ENCODE data around the gene TFAP2A. TPM values are rescaled to one million over a fixed set of nuclear protein-coding genes. Genes with fewer than 3 reads are reported as not detected.
A peak's percentile ranks its signal among the peaks of the same experiment; 100 is the strongest.

The TFAP2A gene
- total RNA-seq, 1 experiment from 2014 or later, result 24.3 TPM

DNA sequence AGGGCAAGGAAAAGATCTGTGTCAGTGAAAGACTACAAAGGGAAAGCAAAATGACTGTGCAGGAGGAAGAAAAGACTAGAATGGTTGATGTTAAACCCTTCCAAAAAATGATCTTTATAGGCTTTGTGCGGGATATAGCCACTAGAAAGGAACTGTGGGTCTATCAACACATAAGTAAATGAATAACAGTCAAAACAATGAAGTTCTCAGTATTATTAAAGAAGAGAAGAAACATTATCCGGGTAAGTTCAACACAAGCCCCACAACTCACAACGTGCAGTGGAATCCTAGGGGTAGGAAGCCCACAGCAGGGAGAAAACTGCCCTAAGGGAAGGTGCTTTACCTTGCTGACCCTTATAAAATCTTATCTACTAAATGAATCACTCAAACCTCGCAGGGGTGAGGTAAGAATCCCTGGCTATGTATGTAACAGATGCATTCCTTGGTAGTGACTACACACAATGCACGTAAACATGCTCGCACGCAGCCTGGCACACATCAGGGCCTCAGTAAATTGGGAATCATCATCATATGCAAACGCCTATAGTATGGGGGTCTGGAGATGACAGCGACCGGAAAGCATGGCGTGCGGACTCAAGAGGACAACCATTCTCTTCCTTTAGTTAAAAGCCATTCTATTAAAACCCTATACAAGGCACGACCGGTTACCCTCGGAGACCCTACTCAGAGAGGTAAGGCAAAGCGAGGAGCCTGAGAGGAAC is 11.3 kb downstream of the TFAP2A start:
- Histone ChIP-seq H3K27ac (ENCODE audit: low read depth, low read length) (peak overlapping the region; percentile 72), H3K9me2 (ENCODE audit: insufficient read depth) (no peaks in the 10 kb centered on the region), H3K79me2 (ENCODE audit: insufficient read depth, low read length) (peaks cover 51% of the 10 kb centered on the region), H3K4me2 (ENCODE audit: low read length) (peak overlapping the region; percentile 94), H3K4me3 (replicated peaks in 1 of 2; ENCODE audit: low read depth in 1 of 2, low read length in 2 of 2) (peak overlapping the region; percentile 64 to 74), H3K9ac (ENCODE audit: low read length) (peak overlapping the region; percentile 78), H4K20me1 (ENCODE audit: insufficient read depth) (no peaks in the 10 kb centered on the region), H2AFZ (ENCODE audit: low read depth, low read length, poor library complexity, severe bottlenecking) (no peak overlapping the region), H3K36me3 (ENCODE audit: control insufficient read depth in 1 of 2, insufficient read depth in 2 of 2, low read length in 2 of 2) (peaks cover 7 to 18% of the 10 kb centered on the region in 2 experiments; a peak in 3 of 4 replicates), H3K27me3 (ENCODE audit: insufficient read depth, low read length) (no peaks in the 10 kb centered on the region), H3K9me3 (ENCODE audit: control insufficient read depth in 1 of 2, insufficient read depth in 1 of 2, low read depth in 1 of 2, low read length in 2 of 2) (no peaks in the 10 kb centered on the region), H3K4me1 (ENCODE audit: control insufficient read depth in 1 of 2, insufficient read depth in 2 of 2, low read length in 2 of 2) (peaks cover 8 to 38% of the 10 kb centered on the region in 2 experiments; a peak in 3 of 4 replicates)
- POLR2A ChIA-PET, result interaction anchor here (3.3 kb wide), 1 partner anchor 10 kb away, joined by 22 read pairs; the partner anchor contains the start of gene TFAP2A
- peak; percentile 39 for ATAC-seq
- TF ChIP-seq, protein P1, sequence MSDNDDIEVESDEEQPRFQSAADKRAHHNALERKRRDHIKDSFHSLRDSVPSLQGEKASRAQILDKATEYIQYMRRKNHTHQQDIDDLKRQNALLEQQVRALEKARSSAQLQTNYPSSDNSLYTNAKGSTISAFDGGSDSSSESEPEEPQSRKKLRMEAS (IDR thresholded peaks at IDR 0.05), result 0 out of 2 replicates have a peak, but pooled peaks have one; percentile 19
- peak; percentile 61; the same call in 1 of the 2 replicates for TF ChIP-seq CEBPB (IDR thresholded peaks at IDR 0.05; ENCODE audit: low read depth)
- TF ChIP-seq JUND (IDR thresholded peaks at IDR 0.05), result peak; percentile 51; the same call in 1 of the 2 replicates
- TF ChIP-seq, protein P2, sequence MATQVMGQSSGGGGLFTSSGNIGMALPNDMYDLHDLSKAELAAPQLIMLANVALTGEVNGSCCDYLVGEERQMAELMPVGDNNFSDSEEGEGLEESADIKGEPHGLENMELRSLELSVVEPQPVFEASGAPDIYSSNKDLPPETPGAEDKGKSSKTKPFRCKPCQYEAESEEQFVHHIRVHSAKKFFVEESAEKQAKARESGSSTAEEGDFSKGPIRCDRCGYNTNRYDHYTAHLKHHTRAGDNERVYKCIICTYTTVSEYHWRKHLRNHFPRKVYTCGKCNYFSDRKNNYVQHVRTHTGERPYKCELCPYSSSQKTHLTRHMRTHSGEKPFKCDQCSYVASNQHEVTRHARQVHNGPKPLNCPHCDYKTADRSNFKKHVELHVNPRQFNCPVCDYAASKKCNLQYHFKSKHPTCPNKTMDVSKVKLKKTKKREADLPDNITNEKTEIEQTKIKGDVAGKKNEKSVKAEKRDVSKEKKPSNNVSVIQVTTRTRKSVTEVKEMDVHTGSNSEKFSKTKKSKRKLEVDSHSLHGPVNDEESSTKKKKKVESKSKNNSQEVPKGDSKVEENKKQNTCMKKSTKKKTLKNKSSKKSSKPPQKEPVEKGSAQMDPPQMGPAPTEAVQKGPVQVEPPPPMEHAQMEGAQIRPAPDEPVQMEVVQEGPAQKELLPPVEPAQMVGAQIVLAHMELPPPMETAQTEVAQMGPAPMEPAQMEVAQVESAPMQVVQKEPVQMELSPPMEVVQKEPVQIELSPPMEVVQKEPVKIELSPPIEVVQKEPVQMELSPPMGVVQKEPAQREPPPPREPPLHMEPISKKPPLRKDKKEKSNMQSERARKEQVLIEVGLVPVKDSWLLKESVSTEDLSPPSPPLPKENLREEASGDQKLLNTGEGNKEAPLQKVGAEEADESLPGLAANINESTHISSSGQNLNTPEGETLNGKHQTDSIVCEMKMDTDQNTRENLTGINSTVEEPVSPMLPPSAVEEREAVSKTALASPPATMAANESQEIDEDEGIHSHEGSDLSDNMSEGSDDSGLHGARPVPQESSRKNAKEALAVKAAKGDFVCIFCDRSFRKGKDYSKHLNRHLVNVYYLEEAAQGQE (IDR thresholded peaks at IDR 0.05; ENCODE audit: low read depth), result no peak
- TF ChIP-seq EZH2 (IDR thresholded peaks at IDR 0.05), result no peak
- no peak for TF ChIP-seq POLR2AphosphoS5 (IDR thresholded peaks at IDR 0.05; ENCODE audit: low read depth, low read length)
- TF ChIP-seq SP1 (IDR thresholded peaks at IDR 0.05; ENCODE audit: low read depth), result peak; percentile 17; the same call in 1 of the 2 replicates
- TF ChIP-seq EGR1 (IDR thresholded peaks at IDR 0.05; ENCODE audit: low read depth), result no peak
- TF ChIP-seq ZNF274 (IDR thresholded peaks at IDR 0.05; ENCODE audit: low read depth, low read length), result no peak
- TF ChIP-seq ELF1 (IDR thresholded peaks at IDR 0.05; ENCODE audit: borderline replicate concordance, low read depth), result no peak
- no peak for TF ChIP-seq EZH2phosphoT487 (IDR thresholded peaks at IDR 0.05; ENCODE audit: borderline replicate concordance)
- TF ChIP-seq SIN3A (IDR thresholded peaks at IDR 0.05; ENCODE audit: low read depth), result peak; percentile 33
- TF ChIP-seq, protein P3, sequence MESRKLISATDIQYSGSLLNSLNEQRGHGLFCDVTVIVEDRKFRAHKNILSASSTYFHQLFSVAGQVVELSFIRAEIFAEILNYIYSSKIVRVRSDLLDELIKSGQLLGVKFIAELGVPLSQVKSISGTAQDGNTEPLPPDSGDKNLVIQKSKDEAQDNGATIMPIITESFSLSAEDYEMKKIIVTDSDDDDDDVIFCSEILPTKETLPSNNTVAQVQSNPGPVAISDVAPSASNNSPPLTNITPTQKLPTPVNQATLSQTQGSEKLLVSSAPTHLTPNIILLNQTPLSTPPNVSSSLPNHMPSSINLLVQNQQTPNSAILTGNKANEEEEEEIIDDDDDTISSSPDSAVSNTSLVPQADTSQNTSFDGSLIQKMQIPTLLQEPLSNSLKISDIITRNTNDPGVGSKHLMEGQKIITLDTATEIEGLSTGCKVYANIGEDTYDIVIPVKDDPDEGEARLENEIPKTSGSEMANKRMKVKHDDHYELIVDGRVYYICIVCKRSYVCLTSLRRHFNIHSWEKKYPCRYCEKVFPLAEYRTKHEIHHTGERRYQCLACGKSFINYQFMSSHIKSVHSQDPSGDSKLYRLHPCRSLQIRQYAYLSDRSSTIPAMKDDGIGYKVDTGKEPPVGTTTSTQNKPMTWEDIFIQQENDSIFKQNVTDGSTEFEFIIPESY (IDR thresholded peaks at IDR 0.05; ENCODE audit: extremely low read depth, insufficient replicate concordance, low read length), result no peak
- TF ChIP-seq POLR2A (IDR thresholded peaks at IDR 0.05; ENCODE audit: borderline replicate concordance, extremely low read depth, insufficient read depth, insufficient read length), result no peak
- intact Hi-C loops (cut with micrococcal nuclease), result loop anchor here (5.0 kb wide), 1 partner anchor 146 kb away; no protein-coding TSS in a partner anchor
- DNase-seq (ENCODE audit: low read depth, low spot score), result no peak
- CTCF ChIA-PET, result interaction anchor here (1.1 to 1.5 kb wide), 4 partner anchors 10 to 866 kb away, joined by 3 to 7 read pairs (median 5); partner anchors contain the start of gene TFAP2A
- RAD21 ChIA-PET (ENCODE audit: low non-redundant PET in 1 of 2, low total read pairs in 2 of 2, uncharacterized antibody in 2 of 2, unreplicated experiment in 2 of 2), result interaction anchor here in 1 of 2 experiments (1.4 kb wide), 1 partner anchor 11 kb away, joined by 6 read pairs; the partner anchor contains the start of gene TFAP2A
- BruUV-seq (replicated peaks), result TSS peak; percentile 17
